SHP77 (cell line): ENCODE data around the gene PLP2.
"Not testable (repeated sequence)": the region's sequence is repeated elsewhere in the genome, so short reads cannot be mapped to it uniquely, and the experiment has no call there.

ENCODE experiments used
- DNase-seq, 2 experiments: peaks; one replicate each; lab custom pipeline; 2025; lab: John Stamatoyannopoulos, UW

Gene PLP2

GRCh38 chrX:49171752-49172279, at the start of gene PLP2:
PLP2 (plus strand) TSS chrX:49171898; CDS start chrX:49172001, 103 bp downstream.
- DNase-seq = peak; percentile 10 to 24

GRCh38 chrX:49122499-49122898, 49.2 kb upstream of the PLP2 start:
- DNase-seq = no peak

GRCh38 chrX:49127742-49128258, 43.9 kb upstream of the PLP2 start:
- DNase-seq = not testable (repeated sequence)

GRCh38 chrX:49129427-49129826, 42.3 kb upstream of the PLP2 start:
- no peak for DNase-seq

GRCh38 chrX:49132275-49132674, 39.4 kb upstream of the PLP2 start:
- DNase-seq = not testable (repeated sequence)

- no peak for DNase-seq
These were observed 37.9 kb upstream of the PLP2 start for GRCh38 chrX:49133759-49134158.

- no peak for DNase-seq
These were observed 34.2 kb upstream of the PLP2 start for GRCh38 chrX:49137492-49137891.

GRCh38 chrX:49139713-49140112, 32.0 kb upstream of the PLP2 start:
- DNase-seq = no peak

- not testable (repeated sequence) for DNase-seq
These were observed 29.4 kb upstream of the PLP2 start for GRCh38 chrX:49142264-49142663.

GRCh38 chrX:49143154-49143553, 28.5 kb upstream of the PLP2 start:
- not testable (repeated sequence) for DNase-seq

- no peak for DNase-seq
These were observed 24.4 kb upstream of the PLP2 start for GRCh38 chrX:49147282-49147681.

- DNase-seq = no peak
These were observed 23.8 kb upstream of the PLP2 start for GRCh38 chrX:49147936-49148335.

- not testable (repeated sequence) for DNase-seq
These were observed 23.2 kb upstream of the PLP2 start for GRCh38 chrX:49148390-49149100.

- not testable (repeated sequence) for DNase-seq
These were observed 22.4 kb upstream of the PLP2 start for GRCh38 chrX:49149291-49149690.

GRCh38 chrX:49153467-49153866, 18.2 kb upstream of the PLP2 start:
- DNase-seq = no peak

- DNase-seq = no peak
These were observed 16.3 kb upstream of the PLP2 start for GRCh38 chrX:49155243-49155899.

- DNase-seq = peak; percentile 54 to 82
These were observed 15.5 kb upstream of the PLP2 start for GRCh38 chrX:49155900-49156837.

- no peak for DNase-seq
These were observed 14.5 kb upstream of the PLP2 start for GRCh38 chrX:49157194-49157593.

GRCh38 chrX:49160908-49161307, 10.8 kb upstream of the PLP2 start:
- DNase-seq = no peak

- no peak for DNase-seq
These were observed 10.1 kb upstream of the PLP2 start for GRCh38 chrX:49161632-49162031.

- DNase-seq = no peak
These were observed 9.1 kb upstream of the PLP2 start, which contains the start of gene MAGIX for GRCh38 chrX:49162620-49163019. MAGIX (plus strand) TSS chrX:49162758; CDS start chrX:49162890, 132 bp downstream.
